HCT116 (cell line): ENCODE data around the gene HELT. TPM values are rescaled to one million over a fixed set of nuclear protein-coding genes. Genes with fewer than 3 reads are reported as not detected.
"Not testable (repeated sequence)": the region's sequence is repeated elsewhere in the genome, so short reads cannot be mapped to it uniquely, and the experiment has no call there.

Experiments
- ATAC-seq: fragments of 200-7000 bp; cut with Tn5 transposase; 2 replicates; pipeline ENCODE4 v1.9.1; 2020; ENCODE audit warnings: mild to moderate bottlenecking, moderate library complexity
- BruUV-seq: library from RNA; stranded (reverse); fragments of 400-500 nt; replicated peaks from 2 replicates; lab custom pipeline; 2021; lab: Mats Ljungman, UMichigan
- CTCF ChIA-PET: fragments of 300-600 bp; sonication (Branson Sonifier 250); formaldehyde crosslinking; loops from one replicate; lab custom pipeline; 2021; ENCODE audit warnings: antibody characterized with exemption; lab: Charles Lee
- POLR2A ChIA-PET: fragments of 300-600, 350-600 bp; sonication (Branson Sonifier 250); formaldehyde crosslinking; loops from one replicate; lab custom pipeline; 2021; ENCODE audit warnings: antibody characterized with exemption; lab: Charles Lee
- RAD21 ChIA-PET, 2 experiments: fragments of 300-600 bp; sonication (Branson Sonifier 250); formaldehyde crosslinking; loops; one replicate each; lab custom pipeline; 2023; ENCODE audit warnings: low total read pairs in 2 of 2; ENCODE audit not compliant: uncharacterized antibody in 2 of 2, unreplicated experiment in 2 of 2, low non-redundant PET in 1 of 2; lab: Charles Lee
- DNase-seq: peaks from one replicate; pipeline ENCODE4 v3.0.0-alpha.2; 2010; ENCODE audit warnings: low read depth, low spot score
- H2AFZ ChIP-seq: fragments of 200-600 bp; shearing (Covaris generic), sonication (generic); 2 replicates; pipeline ENCODE4 v1.6.1; 2017; ENCODE audit warnings: low read depth, mixed run types, mixed read lengths, antibody characterized with exemption, low read length; ENCODE audit not compliant: poor library complexity, severe bottlenecking
- H3K27ac ChIP-seq: 2 replicates; pipeline ENCODE4 v1.5.1; 2012; ENCODE audit warnings: low read depth, low read length
- H3K27me3 ChIP-seq: fragments of 200-600 bp; sonication (generic); 2 replicates; pipeline ENCODE4 v1.6.1; 2016; ENCODE audit warnings: mixed run types, low read length, mixed read lengths; ENCODE audit not compliant: insufficient read depth
- H3K36me3 ChIP-seq, 2 experiments: fragments of 200-500 bp in 1 of 2; fragments of 200-600 bp in 1 of 2; sonication (Bioruptor generic) in 1 of 2; sonication (generic) in 1 of 2; 2 replicates each; pipeline versions ENCODE4 v1.5.1 to v1.6.1; 2014 to 2016; ENCODE audit warnings: low read length in 2 of 2, inconsistent platforms in 1 of 2, mixed read lengths in 1 of 2, mixed run types in 1 of 2; ENCODE audit not compliant: insufficient read depth in 2 of 2, control insufficient read depth in 1 of 2
- H3K4me1 ChIP-seq, 2 experiments: fragments of 200-600 bp in 1 of 2; sonication (generic) in 1 of 2; 2 replicates each; pipeline versions ENCODE4 v1.5.1 to v1.6.1; 2012 to 2017; ENCODE audit warnings: low read length in 2 of 2, inconsistent platforms in 1 of 2, mild to moderate bottlenecking in 1 of 2, mixed read lengths in 1 of 2, mixed run types in 1 of 2, moderate library complexity in 1 of 2; ENCODE audit not compliant: insufficient read depth in 2 of 2, control insufficient read depth in 1 of 2
- H3K4me2 ChIP-seq: fragments of 200-600 bp; sonication (generic); 2 replicates; pipeline ENCODE4 v1.6.1; 2017; ENCODE audit warnings: mixed run types, low read length, mixed read lengths
- H3K4me3 ChIP-seq, 2 experiments: fragments of 200-600 bp in 1 of 2; sonication (generic) in 1 of 2; replicated peaks in 1 of 2; 2 replicates each; pipeline ENCODE4 v1.5.1; 2011 to 2016; ENCODE audit warnings: low read length in 2 of 2, control low read depth in 1 of 2, low read depth in 1 of 2, mild to moderate bottlenecking in 1 of 2, mixed read lengths in 1 of 2, mixed run types in 1 of 2
- H3K79me2 ChIP-seq: fragments of 200-600 bp; sonication (generic); 2 replicates; pipeline ENCODE4 v1.6.1; 2017; ENCODE audit warnings: mild to moderate bottlenecking, mixed run types, low read length, moderate library complexity, mixed read lengths; ENCODE audit not compliant: insufficient read depth
- H3K9ac ChIP-seq: fragments of 200-600 bp; sonication (generic); 2 replicates; pipeline ENCODE4 v1.6.1; 2016; ENCODE audit warnings: low read length, mixed read lengths
- H3K9me2 ChIP-seq: fragments of 200-600 bp; sonication (generic), shearing (Covaris generic); 2 replicates; pipeline ENCODE4 v1.6.1; 2017; ENCODE audit warnings: mixed run types, mild to moderate bottlenecking, moderate library complexity; ENCODE audit not compliant: insufficient read depth
- H3K9me3 ChIP-seq, 2 experiments: fragments of 200-500 bp in 1 of 2; fragments of 200-600 bp in 1 of 2; sonication (Bioruptor generic) in 1 of 2; sonication (generic) in 1 of 2; 2 replicates each; pipeline ENCODE4 v1.6.1; 2014 to 2017; ENCODE audit warnings: low read length in 2 of 2, mixed read lengths in 2 of 2, inconsistent platforms in 1 of 2, low read depth in 1 of 2, mild to moderate bottlenecking in 1 of 2, mixed run types in 1 of 2, moderate library complexity in 1 of 2; ENCODE audit not compliant: control insufficient read depth in 1 of 2, insufficient read depth in 1 of 2
- H4K20me1 ChIP-seq: fragments of 200-600 bp; sonication (generic), shearing (Covaris generic); 2 replicates; pipeline ENCODE4 v1.6.1; 2017; ENCODE audit warnings: mixed run types, mild to moderate bottlenecking, moderate library complexity; ENCODE audit not compliant: insufficient read depth
- CBX3 ChIP-seq: IDR thresholded peaks from 2 replicates; pipeline ENCODE4 v1.6.1; 2012; ENCODE audit warnings: low read depth
- CEBPB ChIP-seq: IDR thresholded peaks from 2 replicates; pipeline ENCODE4 v1.6.1; 2012; ENCODE audit warnings: low read depth
- ELF1 ChIP-seq: IDR thresholded peaks from 2 replicates; pipeline ENCODE4 v1.6.1; 2012; ENCODE audit warnings: low read depth, borderline replicate concordance
- EZH2 ChIP-seq: fragments of 200-600 bp; sonication (generic); IDR thresholded peaks from 2 replicates; pipeline ENCODE4 v1.6.1; 2017; ENCODE audit warnings: antibody characterized with exemption, mixed run types
- EZH2phosphoT487 ChIP-seq: fragments of 200-600 bp; IDR thresholded peaks from 2 replicates; pipeline ENCODE4 v1.6.1; 2018; ENCODE audit warnings: antibody characterized with exemption, borderline replicate concordance
- FOSL1 ChIP-seq: IDR thresholded peaks from 2 replicates; pipeline ENCODE4 v1.6.1; 2012; ENCODE audit warnings: low read depth
- JUND ChIP-seq: IDR thresholded peaks from 2 replicates; pipeline ENCODE4 v1.6.1; 2012
- MAX ChIP-seq: IDR thresholded peaks from 2 replicates; pipeline ENCODE4 v1.6.1; 2012
- POLR2A ChIP-seq: IDR thresholded peaks from 2 replicates; pipeline ENCODE4 v1.7.0; 2011; ENCODE audit warnings: borderline replicate concordance; ENCODE audit not compliant: insufficient read depth, insufficient read length; ENCODE audit errors: extremely low read depth
- POLR2AphosphoS5 ChIP-seq: IDR thresholded peaks from 2 replicates; pipeline ENCODE4 v1.6.1; 2011; ENCODE audit warnings: mild to moderate bottlenecking, low read depth, low read length, moderate library complexity
- RAD21 ChIP-seq: IDR thresholded peaks from 2 replicates; pipeline ENCODE4 v1.6.1; 2012; ENCODE audit warnings: low read depth, mild to moderate bottlenecking
- REST ChIP-seq: IDR thresholded peaks from 2 replicates; pipeline ENCODE4 v1.6.1; 2012; ENCODE audit warnings: low read depth
- SIN3A ChIP-seq: IDR thresholded peaks from 2 replicates; pipeline ENCODE4 v1.6.1; 2012; ENCODE audit warnings: low read depth
- SP1 ChIP-seq: IDR thresholded peaks from 2 replicates; pipeline ENCODE4 v1.6.1; 2012; ENCODE audit warnings: low read depth
- SRF ChIP-seq: IDR thresholded peaks from 2 replicates; pipeline ENCODE4 v1.6.1; 2012; ENCODE audit warnings: low read depth
- TCF7L2 ChIP-seq: IDR thresholded peaks from 2 replicates; pipeline ENCODE4 v1.7.0; 2011; ENCODE audit warnings: borderline replicate concordance, inconsistent platforms; ENCODE audit not compliant: insufficient read depth, insufficient read length; ENCODE audit errors: extremely low read depth
- ZBTB33 ChIP-seq: IDR thresholded peaks from 2 replicates; pipeline ENCODE4 v1.6.1; 2011; ENCODE audit warnings: mild to moderate bottlenecking, low read length, moderate library complexity; ENCODE audit not compliant: insufficient replicate concordance; ENCODE audit errors: extremely low read depth
- ZFX ChIP-seq: fragments of 450-650 bp; IDR thresholded peaks from 2 replicates; pipeline ENCODE4 v1.6.1; 2017
- intact Hi-C: fragments of 100-400 bp; cut with micrococcal nuclease; formaldehyde crosslinking; loops from 2 replicates; pipeline ENCODE4 v1.10.0; 2022
- total RNA-seq: library from RNA; stranded (reverse); gene quantifications from one replicate; pipeline ENCODE4 v1.2.1, GENCODE V29; 2021; ENCODE audit not compliant: unreplicated experiment

Gene HELT
- total RNA-seq, 1 experiment from 2014 or later: not detected

DNA sequence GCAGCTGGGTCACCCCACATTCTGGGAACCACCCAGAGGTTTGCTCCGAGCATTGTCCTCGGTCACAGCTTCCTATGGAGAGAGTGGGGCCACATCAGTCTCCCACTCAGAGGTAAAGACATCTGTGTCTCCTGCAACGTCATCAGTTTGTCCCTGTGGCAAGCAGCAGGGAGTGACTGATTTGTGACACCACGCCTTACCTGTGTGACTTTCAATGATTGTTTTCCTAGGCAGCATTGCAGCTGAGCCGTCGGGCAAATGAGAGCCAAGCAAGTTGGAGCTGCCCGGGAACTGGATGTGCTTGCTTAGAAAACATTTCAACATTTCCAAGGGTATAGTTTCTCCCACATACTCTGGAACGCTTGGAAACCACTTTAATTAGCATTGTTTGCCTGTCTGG, 29.7 kb upstream of the HELT start:
- Histone ChIP-seq H3K36me3 (no peaks in the 10 kb centered on the region), H3K4me1 (peaks cover 1 to 6% of the 10 kb centered on the region in 2 experiments; a peak in 2 of 4 replicates), H3K27me3 (peaks cover 12% of the 10 kb centered on the region), H3K27ac (no peak overlapping the region), H3K4me2 (no peak overlapping the region), H2AFZ (no peak overlapping the region), H4K20me1 (no peaks in the 10 kb centered on the region), H3K4me3 (no peak overlapping the region), H3K9me3 (no peaks in the 10 kb centered on the region), H3K9me2 (no peaks in the 10 kb centered on the region), H3K79me2 (no peaks in the 10 kb centered on the region), H3K9ac (no peak overlapping the region)
- no peak for TF ChIP-seq FOSL1
- TF ChIP-seq JUND: no peak
- TF ChIP-seq POLR2A: no peak
- no peak for TF ChIP-seq TCF7L2
- no peak for TF ChIP-seq EZH2
- no peak for TF ChIP-seq SIN3A
- TF ChIP-seq POLR2AphosphoS5: no peak
- TF ChIP-seq ZFX: no peak
- TF ChIP-seq REST: no peak
- TF ChIP-seq MAX: no peak
- TF ChIP-seq ZBTB33: no peak
- no peak for TF ChIP-seq ELF1
- no peak for TF ChIP-seq EZH2phosphoT487
- TF ChIP-seq SP1: no peak
- TF ChIP-seq CEBPB: no peak
- TF ChIP-seq SRF: no peak
- no peak for TF ChIP-seq CBX3
- TF ChIP-seq RAD21: no peak
- RAD21 ChIA-PET: no interaction called here
- DNase-seq: no peak
- intact Hi-C loops: no loop called here
- ATAC-seq: no peak
- POLR2A ChIA-PET: no interaction called here
- no TSS peak for BruUV-seq
- CTCF ChIA-PET: no interaction called here

- CTCF ChIA-PET, ATAC-seq, DNase-seq, H3K79me2 ChIP-seq, POLR2A ChIA-PET, H3K4me2 ChIP-seq, H3K9ac ChIP-seq, H3K4me1 ChIP-seq, H3K36me3 ChIP-seq, H3K9me3 ChIP-seq, RAD21 ChIA-PET, H2AFZ ChIP-seq, H4K20me1 ChIP-seq, H3K4me3 ChIP-seq, intact Hi-C loops, H3K9me2 ChIP-seq, H3K27ac ChIP-seq, BruUV-seq: not testable (repeated sequence)
- H3K27me3 ChIP-seq: peaks cover 12% of the 10 kb centered on the region
Observed at GRCh38 chr4:184989283-184989682, 29.0 kb upstream of the HELT start.
